ENCODE measurements around the gene GJA3.

Gene GJA3

DNA sequence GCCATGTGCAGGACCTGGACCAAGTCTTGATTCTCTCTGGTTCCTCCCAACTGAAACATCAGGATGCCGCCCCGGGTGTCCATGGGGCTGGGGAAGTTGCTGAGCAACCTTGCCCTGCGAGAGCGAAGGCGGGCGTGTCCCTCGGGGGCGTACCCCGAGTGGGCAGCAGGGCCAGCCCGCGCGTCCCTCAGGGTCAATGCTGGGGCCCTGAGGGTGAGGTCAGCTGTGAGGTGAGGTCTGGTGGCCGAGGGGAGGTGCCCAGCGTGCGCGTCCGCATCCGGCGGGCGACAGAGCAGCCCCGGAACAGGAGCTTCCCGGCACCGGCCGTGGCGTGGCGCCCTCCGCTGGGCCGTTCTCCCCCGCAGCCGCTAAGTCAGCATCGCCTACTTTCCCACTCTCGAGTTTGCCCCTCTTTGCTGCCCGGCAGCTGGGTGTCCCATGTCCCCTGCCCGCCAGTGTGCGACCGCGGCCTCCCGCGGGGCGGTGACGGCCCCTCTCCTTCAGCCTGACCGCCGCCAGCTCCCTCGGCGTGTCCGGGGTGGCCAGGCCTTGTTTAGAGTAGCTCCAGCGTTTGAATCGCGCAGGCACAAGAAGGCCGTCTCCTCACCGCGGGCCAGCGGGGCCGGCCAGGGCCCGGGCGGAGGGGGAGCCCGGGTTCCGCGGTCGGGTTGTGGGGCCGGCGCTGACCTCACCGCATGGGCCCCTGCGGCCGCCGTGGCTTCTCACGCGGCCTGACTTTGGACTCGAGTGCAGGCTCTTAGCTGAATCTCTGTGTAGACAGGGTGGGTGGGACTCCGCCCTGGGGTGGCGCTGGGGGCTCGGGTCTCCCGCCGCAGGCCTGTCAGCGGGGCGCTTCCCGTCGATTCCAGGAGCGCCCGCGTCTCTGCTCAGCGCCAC, 33.0 kb downstream of the GJA3 start:
- DNase-seq: peak; percentile 42

DNA sequence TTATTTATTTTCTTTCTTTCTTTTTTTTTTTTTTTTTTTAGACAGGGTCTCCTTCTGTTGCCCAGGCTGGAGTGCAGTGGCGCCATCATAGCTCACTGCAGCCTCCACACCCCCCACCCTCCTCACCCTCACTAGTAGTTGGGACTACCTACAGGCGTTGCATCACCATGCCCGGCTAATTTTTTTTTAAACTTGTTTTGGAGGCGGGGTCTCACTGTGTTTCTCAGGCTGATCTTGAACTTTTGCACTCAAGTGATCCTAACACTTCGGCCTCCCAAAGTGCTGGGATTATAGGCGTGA, 33.6 kb downstream of the GJA3 start:
- DNase-seq: no peak

DNA sequence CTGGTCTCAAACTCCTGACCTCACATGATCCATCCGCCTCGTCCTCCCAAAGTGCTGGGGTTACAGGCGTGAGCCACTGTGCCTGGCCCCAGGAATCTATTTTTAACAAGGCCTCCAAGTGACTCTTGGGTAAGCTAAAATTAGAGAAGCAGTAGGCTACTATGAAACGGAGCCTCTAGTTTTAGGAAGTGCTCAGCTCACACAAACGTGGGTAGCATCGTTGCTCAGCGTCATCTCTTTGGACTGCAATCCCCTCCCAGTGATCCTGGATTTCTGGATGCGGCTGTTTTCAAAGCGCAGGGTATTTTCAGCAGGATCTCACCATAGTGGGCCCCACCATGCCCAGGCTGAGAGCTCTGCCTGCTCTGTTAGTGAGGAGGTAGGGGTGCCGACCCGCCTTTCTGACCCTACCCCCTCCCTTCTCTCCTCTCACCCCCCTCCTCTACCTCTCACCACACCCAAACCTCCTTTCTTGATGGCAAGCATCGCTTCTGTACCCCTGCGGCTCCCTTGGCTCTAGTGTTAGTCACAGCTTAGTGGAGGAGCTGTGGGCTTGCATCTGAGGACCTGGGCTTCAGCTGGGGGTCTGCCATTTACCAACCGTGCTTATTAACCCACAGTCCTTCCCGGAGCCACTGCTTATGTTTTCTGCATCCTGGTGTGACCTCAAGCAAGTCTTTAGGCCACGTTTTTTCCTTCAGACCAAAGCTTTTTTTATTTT, 34.2 kb downstream of the GJA3 start:
- no peak for DNase-seq

DNA sequence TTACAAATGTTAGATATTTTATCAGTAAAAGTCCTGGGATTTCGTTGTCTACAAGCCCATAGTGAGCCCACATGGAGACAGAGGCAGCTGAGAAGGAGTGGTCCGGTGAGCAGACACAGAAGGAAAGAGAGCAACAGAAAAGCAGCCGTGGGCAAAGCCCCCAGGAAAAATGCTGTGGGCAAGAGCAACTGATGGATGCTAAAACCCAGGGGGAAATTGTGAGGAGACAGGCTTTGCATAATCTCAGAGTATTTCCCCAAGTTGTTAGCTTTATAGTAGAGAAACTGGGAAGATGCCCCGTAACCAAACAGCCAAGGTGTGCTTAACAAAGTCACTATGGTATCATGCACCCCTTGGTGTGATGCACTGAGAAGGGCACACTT, 35.1 kb downstream of the GJA3 start:
- DNase-seq: no peak

DNA sequence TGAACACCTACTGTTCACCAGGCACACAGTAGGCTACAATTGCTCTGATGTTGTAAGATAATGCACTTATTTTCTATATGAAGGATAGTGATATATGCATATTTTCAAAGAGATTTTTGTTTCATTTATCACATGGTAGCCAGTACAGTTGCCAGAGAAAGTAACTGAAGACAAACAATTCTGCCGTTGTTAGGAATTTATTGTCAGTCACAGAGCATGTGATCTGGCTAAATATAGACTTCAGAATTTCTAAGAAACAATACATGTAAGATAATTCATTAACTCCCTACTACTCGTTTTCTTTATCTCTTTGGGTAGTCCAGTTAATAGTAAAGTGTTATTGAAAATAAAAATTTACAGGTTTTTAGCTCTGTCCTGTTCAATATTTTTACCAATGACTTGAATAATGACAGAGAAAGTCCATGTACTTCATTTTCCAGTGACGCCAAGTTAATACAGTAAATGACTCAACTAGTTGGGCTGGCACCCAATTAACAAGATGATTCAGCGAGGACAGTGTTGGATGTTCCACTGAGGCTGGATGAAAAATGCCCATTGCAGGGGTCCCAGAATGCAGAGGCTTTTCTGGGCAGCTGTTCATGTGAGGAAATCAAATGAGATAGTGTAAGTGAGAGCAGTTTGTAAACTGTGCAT, 35.6 kb downstream of the GJA3 start:
- DNase-seq: peak; percentile 62

DNA sequence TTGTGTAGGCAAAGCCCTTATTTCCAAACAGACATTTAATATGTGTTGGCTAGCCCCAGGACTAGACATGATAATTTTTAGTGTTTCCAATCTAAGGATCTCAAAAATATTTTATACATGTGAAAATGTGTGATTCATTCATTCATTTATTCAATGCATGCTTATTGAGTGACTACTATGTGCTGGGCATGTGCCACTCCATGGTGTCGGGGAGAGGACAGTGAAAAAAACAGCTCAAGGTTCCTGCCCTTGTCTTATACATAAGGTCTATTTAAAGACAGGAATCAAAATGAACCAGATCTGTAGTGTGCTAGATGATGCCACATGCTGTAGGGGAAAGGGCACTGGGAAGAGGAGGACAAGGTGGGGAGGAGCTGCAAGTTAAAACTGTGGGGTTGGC, 36.5 kb downstream of the GJA3 start:
- peak; percentile 38 for DNase-seq

DNA sequence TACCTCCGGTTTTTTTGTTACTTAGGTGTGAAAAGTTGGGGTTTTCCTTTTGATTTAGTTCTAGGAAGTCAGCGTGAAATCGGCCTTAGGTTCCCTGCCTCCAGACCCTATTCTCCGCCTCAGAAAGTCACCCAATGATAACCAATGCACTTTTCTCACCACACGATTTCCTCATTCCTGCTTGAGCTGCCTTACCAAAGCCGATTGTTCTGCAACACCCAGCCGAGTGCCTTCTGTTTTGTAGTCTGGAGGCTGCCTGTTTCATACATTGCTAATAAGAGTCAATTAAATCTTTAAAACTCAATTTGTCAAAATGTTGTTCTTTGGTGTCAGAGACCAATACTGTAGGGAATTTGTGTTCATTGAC, 39.7 kb downstream of the GJA3 start:
- no peak for DNase-seq

DNA sequence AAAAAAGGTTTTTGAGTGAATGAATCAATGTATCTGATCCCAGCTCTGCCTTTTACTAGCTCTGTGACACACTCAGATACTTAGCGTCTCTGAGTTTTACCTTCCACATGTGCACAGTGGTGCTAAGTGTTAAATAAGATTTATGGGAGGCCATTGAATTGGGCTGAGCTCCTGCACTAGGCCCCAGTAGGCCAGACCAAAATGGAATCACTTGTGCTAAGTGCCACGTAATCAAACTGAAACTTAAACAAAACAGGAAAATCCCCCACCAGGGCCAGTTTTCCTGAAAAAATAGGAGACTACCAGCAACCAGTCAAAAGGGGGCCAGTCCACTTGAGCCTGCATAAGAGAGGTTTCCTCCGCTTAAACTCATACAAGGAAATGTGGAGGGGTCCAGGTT, 40.9 kb downstream of the GJA3 start:
- DNase-seq: no peak

DNA sequence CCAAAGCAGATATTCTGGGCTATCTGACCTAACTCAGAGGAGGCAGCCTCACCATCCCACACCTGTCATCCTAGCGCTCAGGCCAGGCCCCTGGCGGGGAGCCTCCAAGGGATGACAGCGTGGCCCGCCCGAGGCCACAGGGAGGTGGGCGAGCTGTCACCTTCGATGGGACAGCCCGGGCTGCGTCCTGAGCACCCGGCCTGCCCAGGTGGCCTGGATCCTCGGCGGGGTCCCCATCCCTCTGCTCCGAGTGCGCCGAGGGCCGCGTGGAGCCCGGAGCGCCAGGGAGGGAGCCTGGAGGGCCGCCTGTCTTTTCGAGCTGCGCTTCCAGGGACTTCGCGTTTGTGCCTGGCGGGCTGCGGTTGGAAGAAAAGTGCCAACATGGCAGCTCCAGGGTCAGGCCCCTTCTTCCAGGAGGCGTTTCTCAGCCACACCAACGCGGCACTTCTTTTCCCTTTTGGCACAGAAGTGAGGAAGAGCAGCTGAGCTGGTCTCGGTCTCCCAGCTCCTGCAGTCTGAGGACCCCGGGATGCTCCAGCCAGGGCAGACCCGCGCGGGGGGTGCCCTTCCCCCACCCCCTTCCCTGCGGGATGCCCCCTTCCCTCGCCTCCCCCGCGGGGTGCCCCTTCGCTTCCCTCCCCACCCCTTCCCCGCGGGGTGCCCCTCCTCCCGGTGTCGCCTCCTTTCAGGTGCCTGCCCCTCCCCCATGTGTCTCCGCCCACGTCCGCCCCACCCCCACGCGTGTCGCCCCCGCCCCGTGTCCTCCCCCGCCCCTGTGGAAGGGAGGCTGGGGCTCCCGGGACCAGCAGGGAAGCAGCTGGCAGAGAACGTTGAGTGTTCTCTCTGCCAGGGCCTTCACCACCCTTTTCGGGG, 42.3 kb downstream of the GJA3 start:
- DNase-seq: peak; percentile 37

DNA sequence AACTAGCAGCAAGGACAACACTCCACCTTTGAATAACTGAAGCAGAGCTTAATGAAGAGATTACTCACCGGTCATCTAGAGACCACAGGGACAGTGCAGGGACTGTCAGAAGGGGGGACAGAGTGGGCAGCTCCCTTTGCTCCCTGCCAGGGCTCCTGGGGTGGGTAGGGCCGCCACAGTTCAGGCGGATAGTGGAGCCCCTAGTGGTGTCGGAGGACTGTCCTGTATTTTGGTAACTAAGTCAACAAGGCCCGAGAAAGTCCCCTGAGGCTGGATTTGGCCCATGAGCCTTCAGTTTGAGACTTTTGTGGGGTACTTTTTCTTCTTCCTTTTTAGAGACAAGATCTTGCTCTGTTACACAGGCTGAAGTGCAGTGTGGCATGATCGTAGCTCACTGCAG, 44.6 kb downstream of the GJA3 start:
- DNase-seq: no peak

DNA sequence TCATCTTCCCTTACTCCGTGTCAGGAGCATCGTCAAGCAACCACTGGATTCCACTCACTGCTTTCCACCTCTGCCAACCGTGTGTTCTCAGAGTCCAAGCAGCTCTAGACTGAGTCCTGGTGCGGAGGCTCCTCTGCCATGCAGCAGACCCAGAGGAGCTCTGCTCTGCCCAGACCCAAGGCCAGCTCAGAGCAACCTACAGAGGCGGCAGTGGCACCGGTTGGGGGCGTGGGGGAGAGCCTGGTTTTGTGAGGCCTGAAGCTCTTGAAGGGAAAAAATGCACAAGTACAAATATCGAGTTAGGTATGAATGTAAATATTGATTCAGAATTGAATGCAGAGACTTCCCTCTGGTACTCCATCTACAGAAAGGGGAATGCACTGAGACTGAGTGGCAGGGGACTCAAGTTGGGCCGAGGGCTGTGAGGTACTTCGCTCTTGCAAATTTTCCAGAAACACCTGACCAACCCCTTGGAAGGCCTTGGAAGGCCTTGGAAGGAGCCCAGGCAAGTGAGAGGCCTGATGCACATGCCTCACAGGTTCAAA, 46.7 kb downstream of the GJA3 start:
- DNase-seq: no peak

DNA sequence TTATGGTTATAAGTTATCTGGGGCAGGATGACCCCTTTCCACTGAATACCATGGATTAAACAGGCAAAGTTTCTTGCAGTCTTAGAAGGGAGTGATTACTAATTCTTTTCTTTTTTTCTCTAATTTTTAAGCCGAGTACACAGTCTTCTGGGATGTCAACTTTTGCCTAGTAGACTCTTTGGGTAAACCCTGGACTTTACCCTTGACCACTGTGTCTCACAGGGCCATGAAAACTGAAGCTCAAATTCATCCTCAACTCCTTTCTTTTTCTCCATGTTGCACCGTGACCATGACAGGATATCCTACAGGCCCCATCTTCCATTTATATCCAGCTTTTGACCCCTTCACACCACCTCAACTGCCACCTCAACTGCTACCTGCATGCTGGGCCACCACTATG, 51.8 kb downstream of the GJA3 start:
- no peak for DNase-seq

DNA sequence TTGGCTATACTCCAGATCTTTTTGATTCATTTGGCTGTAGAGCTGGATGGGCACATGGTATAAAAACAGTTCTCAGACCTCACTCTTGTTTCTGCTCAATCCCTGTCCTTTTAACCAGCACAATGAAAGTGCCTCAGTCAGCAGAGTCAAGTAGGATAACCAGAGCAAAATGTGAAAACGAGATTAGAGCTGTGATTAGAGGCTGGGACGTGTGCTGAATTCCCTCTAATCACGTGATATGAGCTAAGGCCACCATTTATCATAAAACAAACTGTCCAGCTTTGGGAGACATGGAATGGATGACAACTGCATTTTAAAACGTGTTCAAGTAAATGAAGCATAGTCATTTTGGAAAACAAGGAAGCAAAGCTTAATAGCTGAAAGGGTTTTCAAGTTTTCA, 54.1 kb downstream of the GJA3 start:
- no peak for DNase-seq

DNA sequence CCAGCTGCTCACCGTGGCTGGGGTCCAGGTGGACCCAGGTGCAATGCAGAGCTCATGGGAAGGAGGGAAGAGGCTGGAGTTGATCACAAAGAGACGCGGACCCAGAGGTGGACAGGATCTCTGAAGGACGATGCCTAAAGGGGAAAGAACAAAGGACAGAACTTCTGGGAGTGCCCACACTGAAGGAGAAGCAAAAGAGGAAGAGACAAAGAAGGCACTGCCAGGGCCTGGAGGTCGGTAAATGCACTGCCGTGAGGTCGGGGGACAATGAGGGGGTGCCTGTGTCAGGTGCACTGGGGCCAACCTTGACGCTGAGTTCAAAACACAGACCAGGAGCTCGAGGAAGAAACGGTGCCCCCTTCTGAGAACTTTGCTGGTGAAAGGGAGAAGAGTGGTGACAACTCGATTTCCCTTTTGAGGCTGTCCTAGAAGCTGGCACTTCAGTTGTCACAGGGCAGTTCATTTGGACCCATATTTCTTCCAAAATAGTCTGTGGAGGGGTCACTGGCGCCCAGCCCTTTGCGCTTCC, 55.6 kb downstream of the GJA3 start:
- DNase-seq: no peak

DNA sequence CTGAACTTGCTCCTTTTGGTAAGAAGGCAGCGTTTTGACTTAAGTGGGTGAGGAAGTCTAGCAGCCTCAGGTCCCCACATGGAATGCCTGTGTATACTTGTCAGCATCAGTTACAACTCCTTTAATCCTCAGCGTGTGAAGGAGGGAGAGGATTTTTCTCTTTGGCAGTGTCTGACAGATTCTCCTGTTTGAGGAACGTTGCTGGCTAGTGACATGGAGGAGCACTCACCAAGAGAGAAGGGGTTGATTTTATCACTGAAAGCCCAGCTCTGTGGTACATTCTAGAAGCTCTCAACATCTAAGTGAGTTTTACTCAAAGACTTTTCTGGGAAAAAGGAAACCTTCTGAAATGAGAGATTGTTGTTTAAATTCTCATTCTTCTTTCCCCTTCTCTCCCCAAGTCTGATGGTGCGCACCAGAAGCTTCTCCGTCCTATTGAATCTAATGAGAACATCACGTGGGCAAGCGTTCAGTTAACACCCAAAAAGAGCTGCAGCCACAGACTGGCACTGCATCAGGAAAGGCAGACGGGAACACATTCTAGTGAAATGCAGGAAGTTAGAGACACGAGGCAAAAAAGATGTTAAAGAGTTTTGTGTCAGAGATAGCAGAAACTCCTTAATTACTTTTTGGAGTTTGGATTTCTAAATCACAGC, 58.2 kb downstream of the GJA3 start:
- no peak for DNase-seq

DNA sequence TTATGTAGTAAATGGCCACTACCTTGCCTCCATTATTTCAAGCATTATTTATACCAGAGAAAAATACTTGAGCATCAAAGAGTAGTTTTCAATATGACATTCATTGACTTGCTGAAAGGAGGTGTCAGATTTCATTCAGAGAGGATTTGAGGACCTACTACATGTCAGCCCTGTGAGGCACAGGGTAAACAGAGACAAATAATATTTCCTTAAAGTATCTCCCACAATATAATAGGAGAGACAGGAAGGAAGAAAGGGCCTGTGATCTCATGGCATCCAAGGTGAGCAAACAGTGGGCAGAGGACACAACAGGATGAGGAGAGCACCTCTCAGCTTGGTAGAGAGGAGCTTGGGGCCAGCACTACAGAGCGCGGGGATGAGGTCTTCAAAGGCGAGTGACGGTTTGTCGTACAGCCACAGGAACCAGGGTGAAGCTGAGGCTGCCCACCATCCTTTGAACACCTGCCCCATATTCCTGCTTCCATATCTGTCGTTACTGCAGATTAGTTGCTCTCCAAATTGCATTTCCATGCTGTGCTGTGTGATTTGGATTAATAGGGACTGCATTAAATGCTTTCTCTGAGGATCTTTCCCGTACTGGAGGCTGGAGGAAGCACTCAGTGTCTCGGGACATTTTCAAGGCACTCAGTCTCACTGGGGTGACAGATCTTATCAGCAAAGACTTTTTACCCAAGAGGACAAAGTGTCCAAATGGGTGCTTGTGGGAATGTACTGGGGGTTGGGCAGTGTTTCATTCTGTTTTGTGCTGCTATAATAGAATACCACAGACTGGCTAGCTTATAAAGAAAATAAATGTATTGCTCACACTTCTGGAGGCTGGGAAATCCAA, 59.2 kb downstream of the GJA3 start:
- DNase-seq: no peak

DNA sequence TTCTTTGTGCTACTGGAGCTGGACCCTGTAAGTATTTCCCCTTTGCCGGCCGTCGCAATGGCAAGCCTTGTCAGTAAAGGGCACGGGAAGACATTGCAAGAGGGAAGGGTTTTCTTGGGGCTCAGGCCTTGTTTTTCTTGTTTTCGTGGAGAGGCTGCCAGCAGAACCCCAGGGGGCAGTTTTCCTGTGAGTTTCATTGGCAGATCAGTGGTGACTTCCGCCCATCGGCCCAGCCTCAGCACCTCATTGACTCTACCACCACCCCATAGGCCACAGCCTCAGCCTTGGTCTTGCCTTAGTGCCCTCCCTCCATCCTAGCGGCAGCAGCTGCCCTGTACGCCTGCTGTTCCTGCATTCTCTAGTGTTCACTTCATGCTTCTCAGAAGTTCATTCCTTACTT, 61.5 kb downstream of the GJA3 start:
- DNase-seq: no peak

DNA sequence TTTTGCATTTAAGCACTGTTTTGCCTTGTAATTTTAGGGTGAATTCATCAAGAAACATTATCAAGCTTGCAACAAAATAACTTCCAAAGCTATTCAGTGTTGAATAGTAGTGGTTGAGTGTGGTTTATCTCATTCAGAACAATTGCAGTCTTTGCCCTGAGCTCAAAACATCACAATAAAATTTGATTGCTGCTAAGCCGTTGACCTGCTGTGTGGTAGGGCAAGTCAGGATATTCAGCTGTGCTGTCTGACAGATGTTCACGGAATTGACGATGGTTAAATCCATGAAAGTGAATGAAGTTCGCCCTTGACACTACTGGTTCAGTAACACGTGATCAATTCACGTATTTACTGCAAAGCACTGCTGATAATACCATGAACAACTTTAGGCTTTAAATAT, 66.9 kb downstream of the GJA3 start:
- no peak for DNase-seq

DNA sequence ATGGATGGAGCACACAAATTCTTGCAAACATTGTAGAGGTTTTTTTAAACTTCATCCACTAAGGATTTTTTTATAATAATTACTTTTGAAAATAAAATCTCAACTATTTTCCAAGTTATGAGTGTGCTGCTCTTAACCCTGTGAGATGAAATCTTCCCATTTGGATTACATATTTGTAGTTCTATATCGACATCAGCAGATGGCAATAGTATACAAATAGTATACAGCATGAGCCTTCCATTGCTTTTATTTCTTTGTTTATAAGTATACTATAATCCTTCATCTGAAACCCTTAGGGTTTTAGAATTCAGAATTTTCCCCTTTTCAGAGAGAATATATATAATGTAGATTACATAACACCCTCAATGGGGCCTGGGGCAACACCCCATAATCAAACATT, 70.5 kb downstream of the GJA3 start:
- DNase-seq: no peak

Measured in fibroblast of skin of back (primary cell).